ENCODE measurements around the gene ADAMTS12.

The ADAMTS12 gene

DNA sequence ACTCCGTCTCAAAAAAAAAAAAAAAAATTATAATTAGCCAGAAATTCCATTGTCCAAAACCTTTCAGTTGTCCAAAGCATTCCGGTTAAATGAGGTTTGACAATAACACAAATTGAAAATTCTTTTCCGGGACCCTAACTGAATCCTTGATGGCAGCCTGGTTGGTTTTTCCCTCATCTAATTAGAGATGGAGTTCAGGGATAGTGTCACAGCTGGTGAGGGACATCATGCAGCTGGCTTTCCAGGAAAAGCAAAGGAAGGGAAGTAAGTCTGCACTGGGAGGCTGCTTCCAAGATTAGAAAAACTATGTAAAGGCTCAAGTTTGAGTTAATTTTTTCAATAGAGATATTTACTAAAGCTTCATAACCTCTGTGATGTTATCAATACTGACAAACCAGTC, 195.4 kb downstream of the ADAMTS12 start:
- DNase-seq, result no peak

DNA sequence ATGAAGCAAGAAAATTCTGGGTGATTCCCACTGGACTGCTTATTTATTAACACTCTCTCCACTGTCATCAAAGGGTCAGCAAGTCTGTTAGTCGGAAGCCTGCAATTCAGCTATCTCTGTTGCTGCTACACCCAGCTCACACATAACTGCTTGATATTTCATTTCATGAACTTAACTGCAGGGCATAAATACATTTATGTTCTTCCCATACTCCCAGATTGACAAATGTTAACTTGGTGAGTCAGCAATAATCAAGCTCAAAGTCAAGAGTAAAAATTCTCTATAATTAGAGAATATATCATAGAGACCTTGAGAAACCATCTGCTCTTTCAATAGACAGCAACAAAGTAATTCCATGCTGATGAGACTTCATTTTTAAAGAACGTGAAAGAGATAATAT, 198.8 kb downstream of the ADAMTS12 start:
- no peak for DNase-seq

GRCh38 chr5:33691856-33692255, 199.9 kb downstream of the ADAMTS12 start:
- DNase-seq, result no peak

DNA sequence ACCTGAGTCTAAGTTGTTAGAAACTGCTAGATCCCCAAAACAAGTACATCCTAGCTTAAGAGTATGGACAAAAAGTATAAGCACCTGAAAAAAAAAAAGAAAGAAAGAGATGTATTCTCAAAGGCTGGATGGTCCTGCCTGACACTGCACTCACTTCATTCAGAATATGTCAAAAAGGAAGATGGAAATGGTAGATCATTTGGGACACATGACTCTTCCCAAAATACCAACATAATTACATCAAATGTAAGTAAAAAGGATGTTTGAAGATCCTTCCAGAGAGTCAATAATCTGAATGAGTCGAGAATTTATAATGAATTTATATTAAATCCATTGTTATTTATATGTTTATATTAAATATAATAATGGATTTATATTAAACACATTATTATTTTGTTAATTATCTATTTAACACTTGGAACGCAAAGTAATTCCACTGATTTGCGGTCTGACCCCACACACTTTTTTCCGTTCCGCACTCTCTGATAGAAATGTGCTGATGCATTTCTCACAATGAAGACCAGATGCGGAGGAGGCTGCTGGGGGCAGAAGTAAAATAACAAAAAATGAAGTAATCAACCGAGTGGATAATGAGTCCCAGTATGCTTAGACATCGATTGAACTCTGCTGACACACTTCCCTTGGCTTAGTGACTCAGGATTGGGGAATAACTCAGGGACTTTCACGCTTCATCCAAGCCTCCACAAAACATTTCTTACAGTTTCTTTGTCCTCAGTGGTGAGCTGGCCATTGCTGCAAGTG, 201.2 kb downstream of the ADAMTS12 start:
- no peak for DNase-seq

DNA sequence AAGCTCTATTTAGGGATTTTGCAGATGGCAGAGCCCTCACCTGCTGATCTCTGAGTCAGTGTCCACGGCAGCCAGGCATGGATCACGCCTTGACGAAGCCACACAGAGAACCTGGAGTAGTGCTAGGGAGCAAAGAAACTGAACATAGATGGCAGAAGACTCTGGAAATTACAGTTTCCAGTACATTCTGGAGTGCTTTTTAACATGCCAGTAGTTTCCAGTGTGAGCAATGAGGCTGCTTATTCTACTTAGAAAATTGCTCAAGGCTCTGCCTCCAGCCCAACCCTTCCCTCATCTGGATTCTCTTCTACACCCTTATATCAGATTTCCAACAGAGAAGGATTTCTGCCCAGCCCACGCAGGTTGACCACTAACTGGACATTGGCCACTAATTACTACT, 203.3 kb downstream of the ADAMTS12 start:
- no peak for DNase-seq

- no peak for DNase-seq
Observed at GRCh38 chr5:33688066-33688465, 203.7 kb downstream of the ADAMTS12 start.

DNA sequence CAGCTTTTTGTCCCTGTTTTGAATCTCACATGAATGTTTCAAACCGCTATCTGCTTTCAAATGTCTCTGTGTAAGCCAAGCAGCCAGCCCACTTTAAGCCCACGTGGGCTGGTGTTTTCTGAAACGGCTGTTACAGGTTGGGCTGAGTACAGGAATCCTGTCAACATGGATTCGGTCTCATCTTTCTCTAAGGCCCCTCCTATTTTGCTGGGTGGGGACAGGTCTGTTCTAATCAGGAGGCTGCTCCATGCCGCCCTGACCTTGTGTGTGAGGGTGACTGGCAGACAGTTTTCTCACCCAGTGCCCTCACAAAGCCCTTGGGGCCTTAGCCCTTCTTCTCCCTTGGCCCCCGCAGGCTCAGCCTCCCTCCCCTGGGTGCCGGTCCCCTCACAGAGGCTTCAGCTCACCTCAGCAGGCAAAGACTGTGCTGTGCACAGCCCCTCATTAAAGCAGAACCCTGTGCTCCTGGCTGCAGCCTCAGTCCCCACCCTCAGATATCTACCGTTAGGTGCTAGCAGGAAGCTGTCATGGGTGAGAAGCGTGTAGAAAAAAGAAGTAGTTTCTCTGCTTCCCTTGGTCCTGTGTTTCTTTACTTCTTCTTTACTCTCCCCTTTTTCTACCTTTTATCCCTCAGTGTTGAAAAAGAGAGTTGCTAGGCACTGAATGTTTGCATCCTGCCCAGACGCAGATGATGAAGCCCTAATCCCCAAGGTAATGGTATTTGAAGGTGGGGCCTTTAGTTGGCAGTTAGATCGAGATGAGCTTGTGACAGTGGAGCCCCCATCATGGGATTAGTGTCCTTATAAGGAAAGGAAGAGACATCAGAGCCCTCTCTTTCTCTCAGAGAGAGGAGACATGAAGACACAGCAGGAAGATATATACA, 205.7 kb downstream of the ADAMTS12 start:
- no peak for DNase-seq

DNA sequence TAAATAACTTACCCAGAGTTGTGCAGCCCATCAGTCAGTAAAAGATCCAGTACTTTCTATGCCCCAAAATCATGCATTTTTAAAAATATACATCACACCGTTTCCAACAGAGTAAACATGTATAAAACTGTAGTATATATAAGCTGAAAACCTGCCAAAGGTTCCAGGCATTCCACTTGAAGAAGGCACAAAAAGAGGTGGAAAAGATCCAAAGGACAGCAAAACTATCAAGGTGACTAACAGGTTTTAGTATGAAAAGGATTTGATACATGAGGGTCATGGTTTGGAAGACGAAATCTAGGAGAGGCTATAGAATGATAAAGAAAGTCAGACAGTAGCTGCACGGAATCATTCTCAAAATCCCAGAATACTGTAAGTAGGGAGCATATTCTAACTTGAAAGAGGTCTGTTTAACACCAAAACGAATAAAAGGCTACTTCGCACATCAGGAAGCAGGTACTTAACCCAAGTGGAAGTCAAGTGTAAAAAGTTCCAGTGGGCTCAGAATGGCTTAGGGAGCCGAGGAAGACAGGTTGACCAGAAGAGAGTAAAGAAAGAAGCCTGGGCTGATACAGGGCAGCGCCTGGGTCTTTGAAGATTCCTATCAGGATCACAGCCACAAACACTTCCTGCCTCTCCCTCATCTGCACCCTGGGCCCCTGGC, 207.2 kb downstream of the ADAMTS12 start:
- DNase-seq, result no peak

- no peak for DNase-seq
Observed at GRCh38 chr5:33679791-33680190, 212.0 kb downstream of the ADAMTS12 start.

DNA sequence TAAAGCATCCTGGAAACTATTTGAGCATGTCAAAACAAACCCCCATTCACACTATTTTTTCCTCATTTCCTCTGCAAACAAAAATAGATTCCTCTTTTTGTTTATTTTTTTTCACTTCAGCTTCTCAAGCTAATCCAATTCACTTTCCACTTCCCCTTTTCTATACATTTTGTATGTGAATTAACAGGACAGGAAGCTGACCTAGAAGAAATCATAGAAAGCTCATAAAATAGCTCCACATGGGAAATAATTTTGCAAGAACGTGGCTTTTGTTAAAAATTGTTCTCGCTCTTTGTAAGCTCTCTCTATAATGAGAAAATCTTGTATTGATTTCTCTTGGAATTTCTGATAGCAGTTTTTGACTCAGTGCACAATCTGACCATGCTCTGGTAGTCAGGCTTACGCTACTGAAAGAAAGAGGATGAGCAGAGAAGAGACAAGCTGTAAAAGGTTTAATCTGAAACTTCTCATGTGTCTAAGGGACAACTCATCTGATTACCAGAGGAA, 215.8 kb downstream of the ADAMTS12 start:
- no peak for DNase-seq

- no peak for DNase-seq
Observed at GRCh38 chr5:33671700-33672291, 220.0 kb downstream of the ADAMTS12 start.

DNA sequence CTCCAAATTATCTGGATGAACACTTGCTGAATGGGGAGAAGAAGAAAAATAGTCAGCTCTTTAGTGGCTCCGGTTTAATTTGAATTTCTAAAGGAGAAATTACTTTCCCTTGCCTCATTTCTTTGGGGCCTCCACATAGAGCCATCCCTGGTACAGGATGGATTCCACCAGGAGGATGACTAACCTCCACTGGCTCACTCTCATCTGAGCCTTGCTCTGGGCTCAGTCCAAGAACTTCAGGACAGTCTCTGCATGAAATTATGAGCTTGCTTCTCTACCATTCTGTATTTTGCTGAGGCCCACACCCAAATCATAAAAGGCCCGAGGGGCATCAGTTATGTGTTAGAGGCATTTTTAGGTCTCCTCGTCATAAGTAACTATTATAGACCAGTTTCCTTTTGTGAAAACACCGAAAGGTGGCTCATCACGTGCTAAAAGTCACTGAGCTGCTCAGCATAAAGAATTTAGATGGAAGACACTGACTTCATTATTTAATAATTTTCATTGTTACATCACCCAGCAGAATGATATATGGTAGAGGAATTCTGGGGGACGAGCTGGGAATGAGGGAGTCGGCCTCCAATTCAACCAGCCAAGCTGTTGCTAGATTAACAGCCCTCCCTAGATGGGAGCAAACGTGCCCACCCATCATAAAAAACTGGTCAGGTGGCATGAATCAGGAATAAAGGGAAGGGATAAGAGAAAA, 228.9 kb downstream of the ADAMTS12 start:
- no peak for DNase-seq

- no peak for DNase-seq
Observed at GRCh38 chr5:33659526-33660169, 232.1 kb downstream of the ADAMTS12 start.

- no peak for DNase-seq
Observed at GRCh38 chr5:33657804-33658440, 233.9 kb downstream of the ADAMTS12 start.

GRCh38 chr5:33657176-33657575, 234.6 kb downstream of the ADAMTS12 start:
- DNase-seq, result no peak

DNA sequence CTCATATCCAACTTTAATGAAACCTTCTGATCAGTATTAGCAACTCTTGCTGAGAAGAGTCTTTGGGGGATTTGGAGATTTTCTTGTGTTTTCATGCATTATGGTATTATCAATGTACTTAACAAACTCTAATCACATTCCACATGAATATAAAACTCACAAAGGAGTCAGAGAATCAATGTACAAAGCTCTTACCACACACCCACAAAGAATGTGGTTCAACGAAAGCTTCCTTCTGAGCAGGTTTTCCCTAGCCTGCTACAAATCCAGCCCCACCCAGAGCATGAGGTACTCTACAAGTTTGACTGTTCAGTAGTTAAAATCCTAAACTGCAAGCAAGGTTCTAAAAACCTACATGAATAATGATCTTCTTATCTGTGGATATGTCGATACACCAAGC, 240.9 kb downstream of the ADAMTS12 start:
- no peak for DNase-seq

GRCh38 chr5:33649549-33650482, 242.0 kb downstream of the ADAMTS12 start:
- no peak for DNase-seq

GRCh38 chr5:33641744-33642505, 249.9 kb downstream of the ADAMTS12 start:
- DNase-seq, result no peak

DNA sequence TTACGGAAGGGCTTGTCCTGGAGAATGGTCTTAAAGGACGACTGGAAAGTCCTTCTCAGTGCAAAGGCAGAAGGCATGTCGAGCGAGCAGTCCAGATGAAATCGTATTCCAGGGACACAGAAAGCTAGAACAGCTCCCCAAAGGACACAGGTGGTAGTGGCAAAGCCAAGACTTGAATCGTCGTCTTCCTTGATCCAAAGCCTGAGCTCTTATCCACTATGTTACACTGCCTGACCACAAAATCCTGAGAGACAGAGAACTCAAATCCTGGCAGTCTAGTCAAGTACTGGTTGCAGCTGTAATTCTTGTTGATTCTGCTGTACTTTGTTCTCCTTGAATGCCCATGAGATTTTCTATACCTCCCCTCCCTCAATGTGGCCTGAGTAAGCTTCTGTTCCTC, 252.3 kb downstream of the ADAMTS12 start:
- no peak for DNase-seq
